HG03175 (cell line): ENCODE measurements around the gene MPPE1.
"Not testable (repeated sequence)": the region's sequence is repeated elsewhere in the genome, so short reads cannot be mapped to it uniquely, and the experiment has no call there.

Experiments used
- ATAC-seq: cut with Tn5 transposase; IDR thresholded peaks from one replicate; pipeline ENCODE4 v1.9.1; 2021; ENCODE audit warnings: mild to moderate bottlenecking, moderate library complexity; ENCODE audit not compliant: unreplicated experiment

The MPPE1 gene

GRCh38 chr18:11925800-11926481 lies 17.8 kb upstream of the MPPE1 start:
- no peak for ATAC-seq

- ATAC-seq: no peak
Observed at GRCh38 chr18:11923450-11923849, 15.3 kb upstream of the MPPE1 start.

- not testable (repeated sequence) for ATAC-seq
Observed at GRCh38 chr18:11919522-11919921, 11.4 kb upstream of the MPPE1 start.

- ATAC-seq: not testable (repeated sequence)
Observed at GRCh38 chr18:11916880-11917279, 8.8 kb upstream of the MPPE1 start.

- no peak for ATAC-seq
Observed at GRCh38 chr18:11909591-11910026, 1.5 kb upstream of the MPPE1 start.

- no peak for ATAC-seq
Observed at GRCh38 chr18:11909061-11909455, 941 bp upstream of the MPPE1 start.

- ATAC-seq: no peak
Observed at GRCh38 chr18:11906926-11907874, 917 bp downstream of the MPPE1 start.

GRCh38 chr18:11906176-11906575 lies 1.9 kb downstream of the MPPE1 start:
- no peak for ATAC-seq

GRCh38 chr18:11905613-11906012 lies 2.5 kb downstream of the MPPE1 start:
- ATAC-seq: no peak

GRCh38 chr18:11902522-11903292 lies 5.4 kb downstream of the MPPE1 start:
- no peak for ATAC-seq

- ATAC-seq: no peak
Observed at GRCh38 chr18:11901826-11902438, 6.2 kb downstream of the MPPE1 start.

GRCh38 chr18:11899063-11899462 lies 9.1 kb downstream of the MPPE1 start:
- ATAC-seq: no peak

GRCh38 chr18:11897781-11898180 lies 10.3 kb downstream of the MPPE1 start:
- ATAC-seq: no peak

- not testable (repeated sequence) for ATAC-seq
Observed at GRCh38 chr18:11892438-11892837, 15.7 kb downstream of the MPPE1 start.

- ATAC-seq: no peak
Observed at GRCh38 chr18:11891737-11892136, 16.4 kb downstream of the MPPE1 start.

- ATAC-seq: no peak
Observed at GRCh38 chr18:11889284-11889683, 18.8 kb downstream of the MPPE1 start.

GRCh38 chr18:11888726-11889125 lies 19.4 kb downstream of the MPPE1 start:
- ATAC-seq: no peak

- ATAC-seq: no peak
Observed at GRCh38 chr18:11887328-11888128, 20.6 kb downstream of the MPPE1 start.

- no peak for ATAC-seq
Observed at GRCh38 chr18:11886577-11887110, 21.5 kb downstream of the MPPE1 start.
